SK-MEL-5 (cell line): Measurements from ENCODE around the gene RTN3. TPM values are rescaled to one million over a fixed set of nuclear protein-coding genes. Genes with fewer than 3 reads are reported as not detected.
"Not testable (repeated sequence)": the region's sequence is repeated elsewhere in the genome, so short reads cannot be mapped to it uniquely, and the experiment has no call there.

Source experiments
- DNase-seq: peaks from one replicate; pipeline ENCODE4 v3.0.0-alpha.2; 2016; ENCODE audit warnings: low read depth, low spot score
- in situ Hi-C: cut with HindIII; loops from 2 replicates; pipeline ENCODE4 v1.10.0; 2016; ENCODE audit warnings: low sequenced_read_pairs, high pct_unique_total_duplicates, low pct_unique_long_range_greater_than_20kb
- polyA plus RNA-seq, 2 experiments: library from polyadenylated mRNA; depleted of rRNA; stranded (reverse); fragments of >200 nt; gene quantifications; 2 replicates each; pipeline ENCODE4 v1.2.3, GENCODE V29; 2015
- total RNA-seq: library from RNA; depleted of rRNA; stranded (reverse); fragments of >200 nt; shearing (Covaris generic); gene quantifications from 2 replicates; pipeline ENCODE4 v1.2.3, GENCODE V29; 2014; rRNA removed

The RTN3 gene, protein sequence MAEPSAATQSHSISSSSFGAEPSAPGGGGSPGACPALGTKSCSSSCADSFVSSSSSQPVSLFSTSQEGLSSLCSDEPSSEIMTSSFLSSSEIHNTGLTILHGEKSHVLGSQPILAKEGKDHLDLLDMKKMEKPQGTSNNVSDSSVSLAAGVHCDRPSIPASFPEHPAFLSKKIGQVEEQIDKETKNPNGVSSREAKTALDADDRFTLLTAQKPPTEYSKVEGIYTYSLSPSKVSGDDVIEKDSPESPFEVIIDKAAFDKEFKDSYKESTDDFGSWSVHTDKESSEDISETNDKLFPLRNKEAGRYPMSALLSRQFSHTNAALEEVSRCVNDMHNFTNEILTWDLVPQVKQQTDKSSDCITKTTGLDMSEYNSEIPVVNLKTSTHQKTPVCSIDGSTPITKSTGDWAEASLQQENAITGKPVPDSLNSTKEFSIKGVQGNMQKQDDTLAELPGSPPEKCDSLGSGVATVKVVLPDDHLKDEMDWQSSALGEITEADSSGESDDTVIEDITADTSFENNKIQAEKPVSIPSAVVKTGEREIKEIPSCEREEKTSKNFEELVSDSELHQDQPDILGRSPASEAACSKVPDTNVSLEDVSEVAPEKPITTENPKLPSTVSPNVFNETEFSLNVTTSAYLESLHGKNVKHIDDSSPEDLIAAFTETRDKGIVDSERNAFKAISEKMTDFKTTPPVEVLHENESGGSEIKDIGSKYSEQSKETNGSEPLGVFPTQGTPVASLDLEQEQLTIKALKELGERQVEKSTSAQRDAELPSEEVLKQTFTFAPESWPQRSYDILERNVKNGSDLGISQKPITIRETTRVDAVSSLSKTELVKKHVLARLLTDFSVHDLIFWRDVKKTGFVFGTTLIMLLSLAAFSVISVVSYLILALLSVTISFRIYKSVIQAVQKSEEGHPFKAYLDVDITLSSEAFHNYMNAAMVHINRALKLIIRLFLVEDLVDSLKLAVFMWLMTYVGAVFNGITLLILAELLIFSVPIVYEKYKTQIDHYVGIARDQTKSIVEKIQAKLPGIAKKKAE
- 31.6 and 36.4 TPM in 2 replicates for total RNA-seq
- 62.4 and 69.8 TPM in 2 replicates for polyA plus RNA-seq (2015; cell fraction: cytosol; rRNA removed)
- 17.1 and 19.4 TPM in 2 replicates for polyA plus RNA-seq (2015; cell fraction: nucleus; rRNA removed)

DNA sequence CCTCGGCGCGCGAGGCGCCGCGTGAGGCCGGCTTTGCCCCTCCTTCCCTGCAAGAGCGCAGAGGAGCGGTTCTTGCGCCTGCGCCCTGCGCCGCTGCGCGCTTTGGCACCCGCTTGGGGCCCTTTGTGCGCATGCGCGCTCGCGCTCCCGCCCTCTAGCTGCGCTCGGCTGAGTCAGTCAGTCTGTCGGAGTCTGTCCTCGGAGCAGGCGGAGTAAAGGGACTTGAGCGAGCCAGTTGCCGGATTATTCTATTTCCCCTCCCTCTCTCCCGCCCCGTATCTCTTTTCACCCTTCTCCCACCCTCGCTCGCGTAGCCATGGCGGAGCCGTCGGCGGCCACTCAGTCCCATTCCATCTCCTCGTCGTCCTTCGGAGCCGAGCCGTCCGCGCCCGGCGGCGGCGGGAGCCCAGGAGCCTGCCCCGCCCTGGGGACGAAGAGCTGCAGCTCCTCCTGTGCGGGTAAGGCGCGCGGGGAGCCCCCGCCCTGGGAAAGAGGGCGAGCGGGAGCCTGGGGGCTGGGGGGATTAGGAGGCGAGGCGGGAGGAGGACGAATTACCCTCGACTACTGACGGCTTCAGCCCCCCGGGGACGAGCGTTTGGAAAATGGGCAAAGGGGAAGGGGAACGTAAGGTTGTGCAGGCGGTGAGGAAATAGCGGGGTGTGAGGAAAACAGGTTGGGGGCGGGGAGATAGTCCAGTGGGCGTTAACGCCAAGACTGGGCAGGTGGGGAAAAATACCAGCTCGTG lies at the start of gene RTN3:
Gene RTN3 (plus strand): TSS at position 180 of the 745 bp plus-strand sequence. CDS start 137 bp downstream, at position 317.
- peak; percentile 95 for DNase-seq
- in situ Hi-C loops: no loop called here

DNA sequence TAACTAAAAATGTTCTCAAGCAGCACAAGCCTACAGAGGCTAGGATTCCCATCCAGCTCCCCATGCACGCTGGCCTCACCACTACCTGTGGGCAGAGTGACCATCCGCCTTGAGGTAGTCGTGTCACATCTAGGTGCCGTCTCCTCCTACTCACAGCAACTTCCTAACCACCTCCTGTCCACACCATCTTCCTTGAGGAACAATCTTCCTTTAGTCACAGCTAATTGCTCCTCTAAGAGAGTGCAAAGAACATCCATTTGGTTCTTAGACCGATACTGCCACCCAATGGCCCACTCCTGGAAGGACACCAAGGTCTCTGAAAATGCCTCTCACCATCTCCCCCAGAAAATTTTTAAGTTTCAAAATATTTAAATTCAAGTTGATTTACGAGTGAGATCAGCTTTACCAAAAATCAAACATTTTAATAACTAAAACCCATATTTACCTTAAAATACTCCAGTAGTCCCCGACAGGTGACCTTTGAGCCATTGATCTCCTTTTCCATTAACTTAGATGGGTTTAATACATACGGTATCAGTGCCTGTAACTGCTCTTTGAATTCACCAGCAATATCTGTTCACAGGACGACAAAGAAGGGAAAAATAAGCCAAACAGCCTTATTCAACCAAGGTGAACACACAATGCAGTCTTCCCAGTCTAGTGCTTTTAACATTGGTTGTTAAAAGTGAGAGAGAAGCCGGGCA lies 45.4 kb upstream of the RTN3 start:
- in situ Hi-C loops: no loop called here
- peak; percentile 68 for DNase-seq

DNA sequence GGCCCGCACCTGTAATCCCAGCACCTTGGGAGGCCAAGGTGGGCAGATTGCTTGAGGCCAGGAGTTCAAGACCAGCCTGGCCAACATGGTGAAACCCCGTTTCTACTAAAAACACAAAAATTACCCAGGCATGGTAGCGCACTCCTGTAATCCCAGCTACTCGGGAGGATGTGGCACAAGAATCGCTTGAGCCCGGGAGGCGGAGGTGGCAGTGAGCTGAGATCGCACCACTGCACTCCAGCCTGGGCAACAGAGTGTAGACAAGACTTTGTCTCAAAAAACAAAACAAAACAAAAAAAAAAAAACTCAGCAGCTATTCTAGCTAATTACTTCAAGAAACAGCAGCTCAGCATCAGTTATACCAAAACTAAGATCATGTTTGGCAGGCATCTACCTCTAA lies 42.9 kb upstream of the RTN3 start:
- DNase-seq, in situ Hi-C loops: not testable (repeated sequence)

DNA sequence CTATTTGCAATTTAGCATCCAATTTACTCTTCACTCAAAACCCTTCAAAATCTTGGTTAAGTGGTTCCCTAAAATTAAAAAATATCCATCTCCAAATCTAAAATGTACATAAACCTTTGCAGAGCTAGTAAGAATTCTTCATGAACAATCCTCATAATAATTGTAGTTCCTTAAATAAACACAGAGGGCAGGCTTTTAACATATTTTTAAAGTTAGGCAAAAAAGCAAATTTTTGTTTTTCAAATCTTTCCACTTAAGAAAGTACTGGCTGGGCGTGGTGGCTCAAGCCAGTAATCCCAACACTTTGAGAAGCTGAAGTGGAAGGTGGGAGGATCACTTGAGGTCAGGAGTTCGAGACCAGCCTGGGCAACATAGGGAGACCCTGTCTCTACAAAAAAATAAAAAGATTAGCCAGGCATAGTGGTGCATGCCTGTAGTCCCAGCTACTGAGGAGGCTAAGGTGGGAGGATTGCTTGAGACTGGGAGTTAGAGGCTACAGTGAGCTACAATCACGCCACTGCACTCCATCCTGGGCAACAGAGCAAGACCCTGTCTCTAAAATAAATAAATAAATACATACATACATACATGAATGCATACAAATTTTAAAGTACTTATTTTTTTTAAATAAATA lies 42.0 kb upstream of the RTN3 start:
- DNase-seq: peak; percentile 14
- in situ Hi-C loops: no loop called here

DNA sequence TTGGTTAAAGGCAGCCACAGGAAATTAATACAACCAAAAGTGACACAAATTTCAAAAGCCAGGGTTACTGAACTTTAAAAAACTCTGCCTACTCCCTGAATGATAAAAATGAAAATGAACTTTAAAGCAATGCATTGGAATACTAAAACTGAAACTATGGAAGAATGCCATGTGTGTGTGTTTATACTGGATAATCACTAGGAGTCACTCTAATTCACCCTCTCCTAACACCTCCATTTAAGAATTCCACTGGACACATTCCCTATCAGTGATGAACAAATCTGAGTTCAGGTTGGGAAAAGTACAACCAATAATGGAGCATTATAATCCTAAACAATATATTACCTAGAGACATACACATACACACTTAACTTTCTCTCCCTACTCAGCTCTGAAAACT lies 39.6 kb upstream of the RTN3 start:
- in situ Hi-C loops: no loop called here

DNA sequence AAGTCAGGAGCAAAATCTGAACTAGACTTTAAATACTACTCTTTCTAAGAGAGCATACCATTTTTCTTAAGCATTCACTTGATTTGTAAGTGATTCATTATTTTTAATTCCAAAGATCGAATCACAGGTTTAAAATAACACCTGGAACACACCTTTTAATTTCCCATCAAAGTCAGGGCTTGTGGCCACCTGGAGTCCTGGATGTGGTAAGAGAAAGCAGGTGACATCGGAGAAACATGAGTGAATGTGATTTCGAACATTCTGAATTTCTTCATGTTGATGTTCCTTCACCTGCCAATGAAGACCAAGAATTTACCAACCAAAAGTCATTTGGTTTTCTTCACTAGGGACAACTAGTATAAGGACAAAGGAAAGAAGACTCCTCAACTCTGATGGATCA lies 38.1 kb upstream of the RTN3 start:
- in situ Hi-C loops: no loop called here
- DNase-seq: no peak

More for the DNA sequence above, 39.6 kb upstream of the RTN3 start:
- no peak for DNase-seq

DNA sequence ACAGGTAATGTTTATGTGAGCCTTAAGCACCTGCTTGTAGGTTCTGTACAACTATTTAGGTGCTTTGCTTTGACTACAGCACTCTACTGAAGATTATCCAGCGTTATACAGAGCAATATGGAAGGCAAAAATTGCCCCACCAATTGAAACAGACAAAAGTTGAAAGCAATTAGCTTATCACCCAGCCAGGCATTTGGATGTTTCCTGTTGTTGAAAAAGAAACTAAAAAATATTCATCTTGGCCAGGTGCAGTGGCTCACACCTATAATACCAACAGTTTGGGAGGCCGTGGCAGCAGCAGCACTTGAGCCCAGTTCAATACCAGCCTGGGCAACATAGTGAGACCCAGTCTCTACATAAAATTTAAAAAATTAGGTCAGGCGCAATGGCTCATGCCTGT lies 28.6 kb upstream of the RTN3 start:
- no peak for DNase-seq
- in situ Hi-C loops: no loop called here

DNA sequence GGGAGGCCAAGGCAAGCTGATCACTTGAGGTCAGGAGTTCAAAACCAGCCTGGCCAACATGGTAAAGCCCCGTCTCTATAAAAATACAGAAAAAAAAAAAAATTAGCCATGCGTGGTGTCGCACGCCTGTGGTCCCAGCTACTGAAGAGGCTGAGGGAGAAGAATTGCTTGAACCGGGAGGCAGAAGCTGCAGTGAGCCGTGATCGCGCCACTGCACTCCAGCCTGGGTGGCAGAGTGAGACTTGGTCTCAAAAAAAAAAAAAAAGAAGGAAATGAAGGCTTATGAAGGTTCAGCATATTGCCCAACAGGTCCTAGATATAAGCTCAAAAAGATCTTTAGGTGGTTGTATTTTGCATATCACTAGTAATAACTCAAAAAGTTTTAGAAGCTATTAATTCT lies 20.3 kb upstream of the RTN3 start:
- DNase-seq: no peak
- in situ Hi-C loops: no loop called here

DNA sequence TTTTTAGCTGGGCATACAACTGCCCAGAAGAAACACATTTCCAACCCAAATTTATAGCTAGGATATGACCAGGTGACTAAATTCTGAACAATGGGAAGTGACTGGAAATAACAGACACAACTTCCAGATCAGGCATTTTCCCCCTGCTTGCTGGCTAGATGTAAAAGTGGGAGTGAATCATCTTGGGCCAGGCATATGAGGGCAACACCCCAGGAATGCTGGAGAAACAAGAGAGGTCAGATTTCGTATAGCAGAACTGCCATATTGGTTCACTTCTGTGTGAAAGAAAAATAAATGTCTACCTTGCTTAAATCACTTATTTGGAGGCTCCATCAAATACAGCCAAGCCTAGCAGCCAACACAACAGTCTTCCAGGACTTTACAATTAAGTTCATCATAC lies 17.5 kb upstream of the RTN3 start:
- DNase-seq: no peak
- in situ Hi-C loops: no loop called here

DNA sequence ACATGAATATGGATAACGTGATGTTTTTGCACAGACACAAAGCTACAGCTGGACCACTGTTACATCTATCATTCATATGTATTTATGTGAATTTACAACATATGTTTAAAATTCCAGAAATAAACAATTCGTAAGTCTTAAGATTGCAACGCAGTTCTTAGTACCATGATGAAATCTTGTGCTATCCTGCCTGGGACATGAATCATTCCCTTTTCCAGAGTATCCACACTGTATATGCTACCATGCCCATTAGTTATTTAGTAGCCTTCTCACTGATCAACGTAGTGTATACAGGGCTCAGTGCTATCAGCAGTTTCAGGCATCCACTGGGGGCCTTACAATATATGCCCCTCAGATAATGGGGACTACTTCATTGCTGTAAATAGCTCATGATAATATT lies 14.4 kb upstream of the RTN3 start:
- no peak for DNase-seq

DNA sequence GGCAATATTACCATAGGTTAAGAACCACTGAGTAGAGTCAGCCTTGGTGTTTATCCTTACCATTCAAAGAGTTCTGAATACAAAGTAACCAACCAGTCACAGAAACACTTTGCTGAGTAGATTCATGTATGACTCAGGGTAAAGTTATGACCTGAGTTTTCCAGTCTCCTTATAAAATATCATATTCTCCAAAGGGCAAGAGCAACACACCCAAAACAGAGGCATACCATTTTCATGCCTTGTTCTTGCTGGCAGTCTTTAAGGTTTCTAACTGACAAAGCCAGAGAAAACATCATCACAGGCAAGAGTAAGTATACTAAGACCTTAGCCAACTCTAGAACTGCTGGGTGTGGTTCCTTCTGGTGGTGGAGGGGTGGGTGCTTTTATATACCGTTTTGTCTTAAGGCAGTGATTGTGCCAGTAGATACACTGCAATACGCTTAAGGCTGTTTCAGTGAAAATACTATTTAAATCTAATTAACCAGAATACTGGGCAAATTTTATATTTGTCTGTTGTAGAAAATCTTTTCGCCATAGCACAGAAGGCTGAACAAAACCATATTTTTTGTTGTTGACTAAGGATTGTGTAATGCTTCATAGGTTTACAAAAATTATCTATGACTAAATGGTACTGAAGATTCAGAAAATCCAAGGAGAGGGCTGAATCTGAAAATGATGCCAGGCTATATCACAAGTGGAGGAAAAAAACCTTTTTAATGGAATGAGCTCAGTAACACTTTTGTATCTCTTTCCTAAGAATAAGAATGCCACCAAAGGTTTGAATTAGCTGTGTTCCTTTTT lies 13.1 kb upstream of the RTN3 start:
- in situ Hi-C loops: no loop called here
- DNase-seq: no peak

More for the DNA sequence above, 14.4 kb upstream of the RTN3 start:
- in situ Hi-C loops: no loop called here

DNA sequence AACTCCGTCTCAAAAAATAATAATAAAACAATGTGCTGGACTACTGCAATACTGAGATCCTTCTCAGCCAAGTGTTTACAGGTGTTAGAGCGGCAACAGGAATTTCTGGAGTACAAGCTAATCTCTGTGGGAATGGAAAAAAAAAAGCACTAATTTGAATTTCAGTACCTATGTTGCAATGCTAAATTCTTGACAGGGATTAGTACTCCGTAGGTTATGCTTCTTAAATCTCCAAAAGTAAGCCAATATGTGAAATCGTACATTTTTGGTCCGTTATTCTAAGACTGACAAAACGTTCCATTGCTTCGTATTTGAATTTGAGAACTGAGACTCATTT lies 11.2 kb upstream of the RTN3 start:
- DNase-seq: no peak
- in situ Hi-C loops: no loop called here

DNA sequence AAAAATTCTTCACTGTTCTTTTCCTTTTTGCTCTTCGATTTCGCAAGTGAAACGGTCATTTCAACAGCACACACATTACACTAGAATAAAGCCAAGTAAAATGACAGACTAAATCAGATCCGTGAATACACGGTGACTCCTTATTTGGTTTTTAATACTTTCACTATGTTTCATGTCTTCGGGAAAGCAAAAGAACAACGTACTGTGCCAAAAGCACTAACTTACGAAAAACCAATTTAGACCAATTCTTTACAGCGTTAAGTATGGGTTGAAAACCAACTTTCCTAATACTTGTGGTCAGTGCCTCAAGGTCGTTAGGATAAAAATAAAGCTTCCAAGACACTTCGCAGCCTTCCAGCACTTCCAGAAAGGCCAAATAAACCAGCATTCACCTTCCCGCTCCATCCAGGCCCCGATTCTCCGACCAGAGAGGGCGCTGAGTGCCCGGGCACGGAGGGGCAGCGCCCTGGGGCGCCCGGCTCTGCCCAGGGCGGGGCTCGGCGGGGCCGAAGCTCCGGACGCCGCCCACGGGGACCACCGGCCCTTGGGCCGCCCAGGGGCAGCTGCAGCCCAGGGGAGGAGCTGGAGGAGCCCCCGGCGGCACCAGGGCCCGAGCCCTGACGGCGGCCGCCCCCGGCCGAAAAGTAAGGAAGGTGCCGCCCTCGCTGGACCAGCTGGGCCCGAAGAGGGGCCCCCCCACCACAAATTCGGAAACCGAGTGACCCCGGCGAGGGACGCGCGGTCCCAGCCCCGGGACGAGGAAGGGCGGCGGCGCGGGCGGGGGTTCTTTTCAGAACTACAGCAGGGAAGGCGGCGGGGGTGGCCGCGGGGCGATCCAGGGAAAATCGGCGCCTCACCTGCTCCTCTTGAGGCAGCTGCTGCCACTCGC lies 10.6 kb upstream of the RTN3 start:
- peak; percentile 70 for DNase-seq
- in situ Hi-C loops: no loop called here

DNA sequence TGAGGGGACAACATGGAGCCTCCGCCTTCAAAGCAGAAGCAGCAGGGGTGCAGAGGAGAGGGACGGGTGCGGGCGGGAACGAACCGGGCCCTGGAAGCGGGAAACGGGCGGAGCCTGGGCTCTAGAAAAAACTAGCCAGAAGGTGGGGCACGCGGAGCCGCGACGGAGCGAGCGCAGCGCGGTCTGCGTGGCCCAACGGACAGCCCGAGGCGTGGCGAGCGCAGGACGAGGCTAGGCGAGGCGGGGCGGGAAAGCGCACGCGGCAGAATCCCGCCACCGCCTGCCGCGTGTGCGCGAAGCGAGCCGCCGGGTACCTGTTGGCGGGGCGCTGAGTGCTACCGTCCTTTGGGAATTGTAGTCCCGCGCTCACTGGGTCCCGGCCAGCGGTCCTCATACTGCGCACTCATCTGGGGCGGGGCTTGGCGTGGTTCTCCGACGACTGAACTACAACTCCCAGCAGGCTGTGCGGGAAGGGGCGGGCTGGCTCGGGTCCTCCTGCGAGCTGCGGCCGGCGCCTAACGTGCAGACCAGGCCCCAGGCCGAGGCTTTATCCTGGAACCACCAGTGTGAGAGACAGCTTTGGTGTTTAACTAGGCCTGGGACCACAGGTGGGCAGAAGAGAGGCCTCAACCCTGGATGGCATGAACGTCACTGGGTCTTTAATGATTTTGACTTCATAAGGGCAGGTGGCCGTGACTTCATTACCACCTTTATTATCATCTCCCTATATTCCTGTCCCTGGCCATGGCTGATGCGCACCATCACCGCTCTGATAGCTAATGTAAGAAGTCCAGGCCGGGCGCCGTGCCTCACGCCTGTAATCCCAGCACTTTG lies 9.8 kb upstream of the RTN3 start, which contains the start of gene ATL3:
Gene ATL3 (minus strand): TSS at position 55 of the 834 bp plus-strand sequence. CDS start 41 bp downstream, at position 14.
- peak; percentile 94 for DNase-seq
- in situ Hi-C loops: no loop called here
